Measurements from ENCODE around the gene SLCO3A1. TPM values are rescaled to one million over a fixed set of nuclear protein-coding genes. Genes with fewer than 3 reads are reported as not detected.

SLCO3A1 gene
- total and polyA plus RNA-seq, 4 donors = 1.6 to 3.6 (median 2.4) TPM

GRCh38 chr15:92158426-92158825 lies 304.9 kb downstream of the SLCO3A1 start:
- no peak for DNase-seq (ENCODE audit: low spot score)
- WGBS = 89% methylated on average over 6 of the region's 6 CpGs
- Histone ChIP-seq H3K9me3 (ENCODE audit: control insufficient read depth in 4 of 4, low read length in 3 of 4) (no peaks in the 10 kb centered on the region), H3K36me3 (ENCODE audit: control insufficient read depth in 4 of 4, insufficient read depth in 3 of 4, low read depth in 1 of 4, low read length in 3 of 4) (no peaks in the 10 kb centered on the region), H3K4me1 (ENCODE audit: control insufficient read depth in 4 of 4, insufficient read depth in 4 of 4, low read length in 3 of 4) (no peaks in the 10 kb centered on the region), H3K27ac (ENCODE audit: low read depth in 1 of 2, low read length in 2 of 2) (no peak overlapping the region), H3K27me3 (ENCODE audit: control insufficient read depth in 4 of 4, insufficient read depth in 4 of 4, low read length in 3 of 4) (no peaks in the 10 kb centered on the region), H3K4me3 (ENCODE audit: low read depth in 1 of 3, low read length in 3 of 3) (no peak overlapping the region), H3K9ac (ENCODE audit: low read depth in 1 of 2, low read length in 2 of 2) (no peak overlapping the region)
- TF ChIP-seq SP1 (IDR thresholded peaks at IDR 0.05) (no peak), HNF4A (conservative IDR thresholded peaks at IDR 0.05) (no peak), HNF4G (IDR thresholded peaks at IDR 0.05) (no peak), MAX (IDR thresholded peaks at IDR 0.05) (no peak), RAD21 (IDR thresholded peaks at IDR 0.05) (no peak), TAF1 (conservative IDR thresholded peaks at IDR 0.05) (no peak), RXRA (IDR thresholded peaks at IDR 0.05) (no peak), REST (IDR thresholded peaks at IDR 0.05) (no peak), EGR1 (IDR thresholded peaks at IDR 0.05; ENCODE audit: low read depth in 2 of 2) (no peak), GABPA (IDR thresholded peaks at IDR 0.05 in 1 of 2, conservative IDR thresholded peaks at IDR 0.05 in 1 of 2) (no peak), FOXA2 (IDR thresholded peaks at IDR 0.05) (no peak), CTCF (IDR thresholded peaks at IDR 0.05; ENCODE audit: low read depth, low read length, missing input control) (no peak), NR2F2 (IDR thresholded peaks at IDR 0.05) (no peak), FOXA1 (IDR thresholded peaks at IDR 0.05) (no peak), ZBTB33 (IDR thresholded peaks at IDR 0.05) (no peak), ATF3 (IDR thresholded peaks at IDR 0.05) (no peak), YY1 (IDR thresholded peaks at IDR 0.05) (no peak)

GRCh38 chr15:92159481-92159880 lies 306.0 kb downstream of the SLCO3A1 start:
- Histone ChIP-seq H3K27me3 (ENCODE audit: control insufficient read depth in 4 of 4, insufficient read depth in 4 of 4, low read length in 3 of 4) (no peaks in the 10 kb centered on the region), H3K4me1 (ENCODE audit: control insufficient read depth in 4 of 4, insufficient read depth in 4 of 4, low read length in 3 of 4) (peaks cover 0 to 4% (median 3%) of the 10 kb centered on the region in 4 donors), H3K27ac (ENCODE audit: low read depth in 1 of 2, low read length in 2 of 2) (no peak overlapping the region), H3K9ac (ENCODE audit: low read depth in 1 of 2, low read length in 2 of 2) (no peak overlapping the region), H3K9me3 (ENCODE audit: control insufficient read depth in 4 of 4, low read length in 3 of 4) (no peaks in the 10 kb centered on the region), H3K36me3 (ENCODE audit: control insufficient read depth in 4 of 4, insufficient read depth in 3 of 4, low read depth in 1 of 4, low read length in 3 of 4) (no peaks in the 10 kb centered on the region), H3K4me3 (ENCODE audit: low read depth in 1 of 3, low read length in 3 of 3) (no peak overlapping the region)
- TF ChIP-seq FOXA1 (IDR thresholded peaks at IDR 0.05) (no peak), ZBTB33 (IDR thresholded peaks at IDR 0.05) (no peak), RXRA (IDR thresholded peaks at IDR 0.05) (no peak), EGR1 (IDR thresholded peaks at IDR 0.05; ENCODE audit: low read depth in 2 of 2) (no peak)
- WGBS = 95% methylated on average over 2 of the region's 2 CpGs
- no peak for DNase-seq (ENCODE audit: low spot score)
